Measurements from ENCODE around the gene PDZK1. TPM values are rescaled to one million over a fixed set of nuclear protein-coding genes. Genes with fewer than 3 reads are reported as not detected.

PDZK1 gene
- total RNA-seq (2022): 1.3 and 3.3 TPM in 2 replicates
- percentile 37 among the genes with signal in this experiment for Bru-seq, nascent RNA
- BruChase-seq, experiment 1, labeled RNA remaining after a 6-hour chase: percentile 46 among the genes with signal in this experiment
- BruChase-seq, experiment 2, labeled RNA remaining after a 2-hour chase: percentile 40 among the genes with signal in this experiment
- long read RNA-seq, partial matches to known transcripts: 0 of 5 reads
- long read RNA-seq, other reads (novel, unspliced or antisense): 4 of 5 reads

GRCh38 chr1:145707183-145707867 is at the start of gene PDZK1:
Gene PDZK1, minus strand, starts transcription at chr1:145707368. Its CDS starts 19,347 bp downstream, at chr1:145688021.
- Mint-ChIP-seq H3K36me3 (ENCODE audit: insufficient read depth, unreplicated experiment) (no peaks in the 10 kb centered on the region), H3K4me1 (ENCODE audit: low read depth, unreplicated experiment) (peaks cover 45% of the 10 kb centered on the region), H3K9me3 (ENCODE audit: low read depth, unreplicated experiment) (peaks cover 3% of the 10 kb centered on the region), H3K4me3 (ENCODE audit: low read depth, unreplicated experiment) (peak within 1 kb of the TSS; percentile 4), H3K27ac (ENCODE audit: unreplicated experiment) (no peak within 1 kb of the TSS), H3K27me3 (ENCODE audit: unreplicated experiment) (no peaks in the 10 kb centered on the region)
- no peak for TF ChIP-seq CTCF (IDR thresholded peaks at IDR 0.05; ENCODE audit: unreplicated experiment)
- intact Hi-C loops (cut with micrococcal nuclease; ENCODE audit: unreplicated experiment): no loop called here
- CTCF ChIA-PET: interaction anchor here (0.6 to 0.9 kb wide), 3 partner anchors 11 to 74 kb away, joined by 3 to 4 read pairs (median 3); no protein-coding TSS in a partner anchor
- DNase-seq: peak; percentile 37
- BruUV-seq (replicated peaks): no TSS peak

GRCh38 chr1:145751491-145752037 is 44.4 kb upstream of the PDZK1 start:
- H3K27me3 Mint-ChIP-seq (ENCODE audit: unreplicated experiment): no peaks in the 10 kb centered on the region
- no peaks in the 10 kb centered on the region for H3K4me1 Mint-ChIP-seq (ENCODE audit: low read depth, unreplicated experiment)
- CTCF ChIA-PET: no interaction called here
- DNase-seq: no peak
- H3K4me3 Mint-ChIP-seq (ENCODE audit: low read depth, unreplicated experiment): no peak overlapping the region
- no peak overlapping the region for H3K27ac Mint-ChIP-seq (ENCODE audit: unreplicated experiment)
- no peak for TF ChIP-seq CTCF (IDR thresholded peaks at IDR 0.05; ENCODE audit: unreplicated experiment)
- intact Hi-C loops (cut with micrococcal nuclease; ENCODE audit: unreplicated experiment): no loop called here
- H3K36me3 Mint-ChIP-seq (ENCODE audit: insufficient read depth, unreplicated experiment): no peaks in the 10 kb centered on the region
- no TSS peak for BruUV-seq (replicated peaks)
- no peaks in the 10 kb centered on the region for H3K9me3 Mint-ChIP-seq (ENCODE audit: low read depth, unreplicated experiment)

GRCh38 chr1:145750426-145750825 is 43.3 kb upstream of the PDZK1 start:
- Mint-ChIP-seq H3K4me1 (ENCODE audit: low read depth, unreplicated experiment) (no peaks in the 10 kb centered on the region), H3K27ac (ENCODE audit: unreplicated experiment) (no peak overlapping the region)
- intact Hi-C loops (cut with micrococcal nuclease; ENCODE audit: unreplicated experiment): no loop called here

More at GRCh38 chr1:145750426-145750825, 43.3 kb upstream of the PDZK1 start:
- Mint-ChIP-seq H3K4me3 (ENCODE audit: low read depth, unreplicated experiment) (no peak overlapping the region), H3K9me3 (ENCODE audit: low read depth, unreplicated experiment) (no peaks in the 10 kb centered on the region), H3K36me3 (ENCODE audit: insufficient read depth, unreplicated experiment) (no peaks in the 10 kb centered on the region), H3K27me3 (ENCODE audit: unreplicated experiment) (no peaks in the 10 kb centered on the region)
- BruUV-seq (replicated peaks): no TSS peak
- no peak for DNase-seq
- CTCF ChIA-PET: interaction anchor here (0.5 kb wide), 1 partner anchor 11 kb away, joined by 4 read pairs; no protein-coding TSS in a partner anchor
- TF ChIP-seq CTCF (IDR thresholded peaks at IDR 0.05; ENCODE audit: unreplicated experiment): no peak
